ENCODE data around the gene SLC24A3.

The SLC24A3 gene

DNA sequence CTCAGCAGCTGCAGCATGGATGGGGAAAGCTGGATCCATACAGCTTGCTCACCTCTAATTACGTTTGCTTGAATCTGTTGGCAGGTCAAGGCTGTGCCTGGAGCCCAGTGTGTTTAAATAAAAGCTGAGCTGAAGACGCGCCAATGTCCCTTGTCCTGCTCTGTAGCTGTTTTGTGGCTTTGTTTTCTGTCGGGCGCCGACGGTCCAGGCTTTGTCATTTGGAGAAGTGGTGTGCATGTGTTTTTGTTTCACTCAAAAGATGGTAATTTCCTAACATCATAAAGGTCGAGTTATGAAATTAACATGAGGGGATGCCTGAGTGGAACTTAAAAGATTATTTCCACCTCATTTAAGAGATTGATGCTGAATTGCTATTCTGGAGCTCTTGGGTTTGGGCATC, 107.6 kb downstream of the SLC24A3 start:
- no peak overlapping the region for H3K4me3 ChIP-seq (ENCODE audit: low read length)
- TF ChIP-seq, protein P1, sequence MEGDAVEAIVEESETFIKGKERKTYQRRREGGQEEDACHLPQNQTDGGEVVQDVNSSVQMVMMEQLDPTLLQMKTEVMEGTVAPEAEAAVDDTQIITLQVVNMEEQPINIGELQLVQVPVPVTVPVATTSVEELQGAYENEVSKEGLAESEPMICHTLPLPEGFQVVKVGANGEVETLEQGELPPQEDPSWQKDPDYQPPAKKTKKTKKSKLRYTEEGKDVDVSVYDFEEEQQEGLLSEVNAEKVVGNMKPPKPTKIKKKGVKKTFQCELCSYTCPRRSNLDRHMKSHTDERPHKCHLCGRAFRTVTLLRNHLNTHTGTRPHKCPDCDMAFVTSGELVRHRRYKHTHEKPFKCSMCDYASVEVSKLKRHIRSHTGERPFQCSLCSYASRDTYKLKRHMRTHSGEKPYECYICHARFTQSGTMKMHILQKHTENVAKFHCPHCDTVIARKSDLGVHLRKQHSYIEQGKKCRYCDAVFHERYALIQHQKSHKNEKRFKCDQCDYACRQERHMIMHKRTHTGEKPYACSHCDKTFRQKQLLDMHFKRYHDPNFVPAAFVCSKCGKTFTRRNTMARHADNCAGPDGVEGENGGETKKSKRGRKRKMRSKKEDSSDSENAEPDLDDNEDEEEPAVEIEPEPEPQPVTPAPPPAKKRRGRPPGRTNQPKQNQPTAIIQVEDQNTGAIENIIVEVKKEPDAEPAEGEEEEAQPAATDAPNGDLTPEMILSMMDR (IDR thresholded peaks at IDR 0.05; ENCODE audit: insufficient read depth, low read depth, low read length, missing control alignments): no peak
- no peak for DNase-seq (ENCODE audit: low read depth)

DNA sequence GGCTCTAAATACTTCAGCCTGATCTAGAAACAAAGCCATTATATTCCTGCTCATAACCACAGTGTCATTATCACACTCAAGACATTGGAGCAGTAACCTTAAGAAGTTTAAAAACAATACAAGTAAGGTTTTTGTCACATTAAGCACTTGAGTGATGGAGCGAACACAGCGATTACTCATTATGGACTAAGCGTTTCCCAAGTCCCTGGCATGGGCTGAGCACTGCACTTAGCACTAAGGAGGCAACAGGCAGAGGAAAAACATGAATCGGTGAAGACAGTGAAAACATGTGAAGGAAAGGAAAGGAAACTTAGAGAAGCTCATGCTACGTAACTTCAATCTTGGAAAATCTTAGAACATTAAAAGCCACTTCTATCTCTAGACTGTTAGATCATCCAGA, 108.7 kb downstream of the SLC24A3 start:
- TF ChIP-seq, protein P1 (IDR thresholded peaks at IDR 0.05; ENCODE audit: insufficient read depth, low read depth, low read length, missing control alignments): no peak
- H3K4me3 ChIP-seq (ENCODE audit: low read length): no peak overlapping the region
- DNase-seq (ENCODE audit: low read depth): no peak

DNA sequence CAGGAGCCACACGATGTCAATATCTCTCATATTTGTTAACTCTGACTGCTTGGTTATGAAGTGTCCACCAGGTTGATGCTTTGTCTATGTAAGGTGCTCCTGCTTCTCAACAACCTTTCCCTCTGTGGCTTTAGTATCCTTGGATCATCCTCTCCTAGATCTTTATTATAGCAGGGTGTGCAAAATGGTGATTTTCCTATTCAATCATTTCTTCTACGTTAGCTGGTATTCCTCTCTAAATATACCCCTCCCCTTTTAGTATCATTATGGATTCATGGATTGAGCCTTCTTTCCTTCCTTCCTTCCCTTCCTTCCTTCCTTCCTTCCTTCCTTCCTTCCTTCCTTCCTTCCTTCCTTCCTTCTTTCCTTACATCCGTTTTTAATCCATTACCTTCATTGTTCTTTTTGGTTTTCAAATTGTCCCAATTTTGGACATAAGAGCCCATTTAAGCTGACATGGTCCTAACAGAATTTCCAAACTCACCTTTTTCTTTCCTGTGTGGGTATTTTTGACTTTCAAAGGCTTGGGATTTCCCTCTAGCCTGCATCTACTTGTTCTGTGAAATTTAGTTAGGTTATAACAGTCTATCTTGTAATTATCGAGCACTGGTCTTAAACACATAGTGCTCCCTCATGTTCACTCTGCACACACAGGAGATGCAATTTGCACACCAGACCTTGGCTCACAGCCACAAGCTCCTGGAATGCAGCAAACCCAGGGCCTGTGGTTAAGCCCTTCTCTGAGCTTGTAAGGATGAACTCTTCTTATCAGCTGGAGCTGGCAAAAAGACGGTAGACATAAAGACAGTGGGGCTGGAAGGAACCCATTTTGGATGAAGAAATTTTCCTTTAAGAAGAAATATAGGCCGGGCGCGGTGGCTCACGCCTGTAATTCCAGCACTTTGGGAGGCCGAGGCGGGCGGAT, 109.9 kb downstream of the SLC24A3 start:
- no peak overlapping the region for H3K4me3 ChIP-seq (ENCODE audit: low read length)
- DNase-seq (ENCODE audit: low read depth): no peak
- TF ChIP-seq, protein P1 (IDR thresholded peaks at IDR 0.05; ENCODE audit: insufficient read depth, low read depth, low read length, missing control alignments): no peak

DNA sequence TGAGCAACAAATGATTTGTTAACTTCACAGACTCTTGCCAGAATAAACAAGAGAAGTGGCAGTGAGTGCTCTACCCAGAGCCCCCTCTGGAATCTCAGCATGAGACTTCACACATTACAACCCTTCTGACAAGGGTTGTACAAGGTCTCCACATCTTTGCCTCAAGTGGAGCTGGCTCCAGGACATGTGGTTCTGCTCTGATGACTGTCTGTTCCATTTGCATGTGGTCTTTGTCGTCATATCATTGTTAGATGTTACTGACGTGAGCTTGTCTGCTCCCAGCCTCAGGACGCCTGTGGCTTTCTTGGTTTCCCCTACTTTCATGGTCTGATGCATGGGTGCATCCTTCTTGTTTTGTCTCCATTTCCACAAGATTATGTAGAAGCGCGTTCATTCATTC, 115.0 kb downstream of the SLC24A3 start:
- no peak overlapping the region for H3K4me3 ChIP-seq (ENCODE audit: low read length)
- TF ChIP-seq, protein P1 (IDR thresholded peaks at IDR 0.05; ENCODE audit: insufficient read depth, low read depth, low read length, missing control alignments): no peak
- DNase-seq (ENCODE audit: low read depth): no peak

DNA sequence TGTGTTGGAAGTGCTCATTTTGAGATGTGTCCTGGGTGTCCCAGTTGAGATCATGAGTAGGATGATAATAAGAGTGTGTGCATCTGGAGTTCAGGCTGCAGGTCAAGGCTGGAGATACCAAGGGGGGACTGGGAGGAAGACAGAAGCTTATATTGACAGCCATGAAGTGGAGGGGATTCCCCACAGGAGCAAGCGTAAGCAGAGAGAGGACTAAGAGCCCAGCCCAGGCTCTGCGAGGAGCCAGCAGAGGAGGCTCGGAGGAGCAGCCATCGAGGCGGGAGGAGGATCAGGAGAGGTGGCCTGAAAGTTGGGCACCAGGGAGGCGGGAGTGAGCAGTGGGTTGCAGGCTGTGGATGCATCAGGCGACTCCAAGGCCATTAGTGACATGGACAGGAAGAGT, 116.2 kb downstream of the SLC24A3 start:
- H3K4me3 ChIP-seq (ENCODE audit: low read length): no peak overlapping the region
- TF ChIP-seq, protein P1 (IDR thresholded peaks at IDR 0.05; ENCODE audit: insufficient read depth, low read depth, low read length, missing control alignments): no peak
- DNase-seq (ENCODE audit: low read depth): no peak

DNA sequence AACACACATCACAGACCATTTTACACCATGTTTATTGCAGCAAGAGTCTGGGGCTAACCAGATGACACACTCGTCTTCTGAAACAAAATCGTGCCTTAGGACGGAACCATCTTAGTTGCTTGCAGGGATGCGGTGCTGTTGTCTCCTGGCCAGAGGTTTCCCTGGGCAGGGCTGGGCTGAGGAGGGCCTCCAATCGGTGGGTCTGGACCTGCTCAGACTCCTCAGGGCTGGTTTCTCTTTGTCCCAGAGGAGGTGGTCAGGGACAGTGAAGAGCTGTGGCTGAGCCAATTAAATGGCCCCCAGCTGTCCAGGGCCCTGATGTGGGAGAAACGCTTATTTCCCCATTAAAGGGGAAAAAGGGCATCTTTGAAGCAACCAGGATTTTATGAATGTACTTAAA, 117.6 kb downstream of the SLC24A3 start:
- TF ChIP-seq, protein P1 (IDR thresholded peaks at IDR 0.05; ENCODE audit: insufficient read depth, low read depth, low read length, missing control alignments): no peak
- DNase-seq (ENCODE audit: low read depth): no peak

DNA sequence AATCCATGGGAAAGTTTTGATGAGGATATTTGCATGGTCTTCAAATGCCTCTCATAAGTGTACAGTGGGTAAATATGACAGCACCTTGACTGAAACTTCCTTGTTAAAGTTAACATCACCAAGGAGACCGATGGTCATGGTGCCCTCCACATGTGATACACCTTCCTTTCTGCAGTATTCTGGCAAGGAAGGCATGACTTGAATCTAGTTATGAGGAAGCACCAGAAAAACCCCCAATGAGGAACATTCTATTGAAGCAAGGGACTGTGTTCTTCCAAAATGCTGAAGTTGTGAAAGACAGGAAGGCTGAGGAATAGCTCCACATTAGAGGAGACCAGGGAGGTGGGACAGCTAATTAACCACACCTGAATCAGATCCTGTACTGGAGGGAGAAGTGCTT, 118.3 kb downstream of the SLC24A3 start:
- H3K4me3 ChIP-seq (ENCODE audit: low read length): no peak overlapping the region
- TF ChIP-seq, protein P1 (IDR thresholded peaks at IDR 0.05; ENCODE audit: insufficient read depth, low read depth, low read length, missing control alignments): no peak
- DNase-seq (ENCODE audit: low read depth): no peak

More for the DNA sequence above, 117.6 kb downstream of the SLC24A3 start:
- no peak overlapping the region for H3K4me3 ChIP-seq (ENCODE audit: low read length)
